Sigmoid colon (tissue), 7 donors: Measurements from ENCODE around the gene WDR37. TPM values are rescaled to one million over a fixed set of nuclear protein-coding genes. Genes with fewer than 3 reads are reported as not detected.

ENCODE experiments used
- DNase-seq: peaks from one replicate; pipeline ENCODE4 v3.0.0-alpha.2; 2019
- H3K27ac ChIP-seq, 4 donors: fragments of 200-600 bp; sonication (generic); one replicate each; pipeline ENCODE4 v1.5.1; 2016 to 2019; ENCODE audit warnings: mild to moderate bottlenecking in 1 of 4
- H3K27me3 ChIP-seq, 3 donors: fragments of 200-600 bp; sonication (generic); one replicate each; pipeline ENCODE4 v1.5.1; 2019; ENCODE audit warnings: mild to moderate bottlenecking in 1 of 3
- H3K36me3 ChIP-seq, 4 donors: fragments of 200-600 bp; sonication (generic); one replicate each; pipeline ENCODE4 v1.5.1; 2016 to 2019
- H3K4me1 ChIP-seq, 4 donors: fragments of 200-600 bp; sonication (generic); one replicate each; pipeline ENCODE4 v1.5.1; 2017 to 2019
- H3K4me3 ChIP-seq, 4 donors: fragments of 200-600 bp; sonication (generic); one replicate each; pipeline ENCODE4 v1.5.1; 2017 to 2019; ENCODE audit warnings: mild to moderate bottlenecking in 2 of 4, moderate library complexity in 1 of 4
- H3K9me3 ChIP-seq, 4 donors: fragments of 200-600 bp in 3 of 4; sonication (generic) in 3 of 4; one replicate each; pipeline versions ENCODE4 v1.5.1 to v1.6.1; 2013 to 2019
- CTCF ChIP-seq, 4 experiments: fragments of 450-650 bp in 3 of 4; fragments of 200-600 bp in 1 of 4; IDR thresholded peaks; one replicate each; pipeline ENCODE4 v1.5.1; 2016 to 2019; ENCODE audit warnings: antibody characterized with exemption in 4 of 4, mild to moderate bottlenecking in 3 of 4, moderate library complexity in 2 of 4
- EP300 ChIP-seq, 4 donors: sonication (generic); formaldehyde crosslinking; IDR thresholded peaks; one replicate each; pipeline ENCODE4 v1.6.1; 2017; ENCODE audit warnings: antibody characterized with exemption in 4 of 4
- POLR2A ChIP-seq, 2 donors: fragments of 450-650 bp; IDR thresholded peaks; one replicate each; pipeline ENCODE4 v1.6.1; 2016; ENCODE audit warnings: antibody characterized with exemption in 2 of 2, mild to moderate bottlenecking in 2 of 2, moderate library complexity in 2 of 2
- POLR2AphosphoS5 ChIP-seq, 4 donors: sonication (generic); formaldehyde crosslinking; IDR thresholded peaks; one replicate each; pipeline ENCODE4 v1.6.1; 2017; ENCODE audit warnings: antibody characterized with exemption in 4 of 4
- WGBS, 2 donors: extraction: QIAGEN DNeasy Blood & Tissue Kit; methylation state at CpG; one replicate each; pipeline ENCODE4 v1.1.7; 2013; 5-methylcytosine and 5-hydroxymethylcytosine counted together
- intact Hi-C: fragments of 100-400 bp; cut with DNase I; formaldehyde crosslinking; loops from one replicate; pipeline ENCODE4 v1.15.1; 2023
- polyA plus RNA-seq, 3 donors: library from polyadenylated mRNA; stranded (reverse); fragments of 200-250 nt; gene quantifications; one replicate each; pipeline ENCODE4 v1.2.3, GENCODE V29; 2013
- total RNA-seq, 4 donors: library from RNA; depleted of rRNA; stranded (reverse); fragments of >200 nt; gene quantifications; one replicate each; pipeline ENCODE4 v1.1.0, GENCODE V29; 2016
- donor health status: healthy with polysubstance abuse.
- donor health status: Bipolar disorder and iron deficiency.
- donor health status: healthy.

WDR37 gene
- total and polyA plus RNA-seq, 7 donors = 5.4 to 25.5 (median 10.6) TPM

GRCh38 chr10:1121271-1121970 is 65.2 kb downstream of the WDR37 start:
- H3K9me3 ChIP-seq = no peaks in the 10 kb centered on the region
- no peaks in the 10 kb centered on the region for H3K27me3 ChIP-seq
- intact Hi-C loops = no loop called here
- no peak overlapping the region for H3K27ac ChIP-seq
- no peak for TF ChIP-seq POLR2A (IDR thresholded peaks at IDR 0.05)
- no peak for TF ChIP-seq EP300 (IDR thresholded peaks at IDR 0.05)
- TF ChIP-seq CTCF (IDR thresholded peaks at IDR 0.05) = no peak
- no peak for TF ChIP-seq POLR2AphosphoS5 (IDR thresholded peaks at IDR 0.05)
- H3K4me3 ChIP-seq = no peak overlapping the region
- H3K36me3 ChIP-seq = peaks cover 10 to 89% (median 44%) of the 10 kb centered on the region in 4 donors
- 95 to 97% methylated on average over 23 of the region's 23 CpGs for WGBS, 2 donors
- DNase-seq = no peak
- no peaks in the 10 kb centered on the region for H3K4me1 ChIP-seq

- H3K27ac ChIP-seq = no peak overlapping the region
- H3K36me3 ChIP-seq = peaks cover 10 to 90% (median 38%) of the 10 kb centered on the region in 4 donors
- WGBS, 2 donors = 75 to 89% methylated on average over 6 of the region's 6 CpGs
- no peak for DNase-seq
- no peaks in the 10 kb centered on the region for H3K4me1 ChIP-seq
- no peak overlapping the region for H3K4me3 ChIP-seq
- intact Hi-C loops = no loop called here
- TF ChIP-seq EP300 (IDR thresholded peaks at IDR 0.05) (no peak), POLR2A (IDR thresholded peaks at IDR 0.05) (no peak), CTCF (IDR thresholded peaks at IDR 0.05) (no peak), POLR2AphosphoS5 (IDR thresholded peaks at IDR 0.05) (no peak)
- H3K27me3 ChIP-seq = no peaks in the 10 kb centered on the region
- H3K9me3 ChIP-seq = no peaks in the 10 kb centered on the region
Measured at GRCh38 chr10:1122349-1122748, 66.2 kb downstream of the WDR37 start.

- TF ChIP-seq POLR2A (IDR thresholded peaks at IDR 0.05) = no peak
- no peak for TF ChIP-seq POLR2AphosphoS5 (IDR thresholded peaks at IDR 0.05)
- TF ChIP-seq CTCF (IDR thresholded peaks at IDR 0.05) = no peak
- TF ChIP-seq EP300 (IDR thresholded peaks at IDR 0.05) = no peak
- no peaks in the 10 kb centered on the region for H3K9me3 ChIP-seq
Measured at GRCh38 chr10:1123198-1123597, 67.0 kb downstream of the WDR37 start.

GRCh38 chr10:1123972-1124371 is 67.8 kb downstream of the WDR37 start:
- no peaks in the 10 kb centered on the region for H3K9me3 ChIP-seq
- no peak for DNase-seq
- WGBS, 2 donors = 93 to 96% methylated on average over 12 of the region's 12 CpGs
- no peaks in the 10 kb centered on the region for H3K27me3 ChIP-seq
- H3K27ac ChIP-seq = no peak overlapping the region
- no peak overlapping the region for H3K4me3 ChIP-seq
- intact Hi-C loops = no loop called here
- TF ChIP-seq CTCF (IDR thresholded peaks at IDR 0.05) = no peak
- no peak for TF ChIP-seq POLR2A (IDR thresholded peaks at IDR 0.05)
- no peak for TF ChIP-seq POLR2AphosphoS5 (IDR thresholded peaks at IDR 0.05)
- no peak for TF ChIP-seq EP300 (IDR thresholded peaks at IDR 0.05)
- peaks cover 0 to 7% (median 0%) of the 10 kb centered on the region in 4 donors for H3K4me1 ChIP-seq
- H3K36me3 ChIP-seq = peaks cover 11 to 92% (median 34%) of the 10 kb centered on the region in 4 donors

More at GRCh38 chr10:1123198-1123597, 67.0 kb downstream of the WDR37 start:
- no peak for DNase-seq
- peaks cover 0 to 6% (median 0%) of the 10 kb centered on the region in 4 donors for H3K4me1 ChIP-seq
- peaks cover 10 to 92% (median 33%) of the 10 kb centered on the region in 4 donors for H3K36me3 ChIP-seq
- no peak overlapping the region for H3K4me3 ChIP-seq
- intact Hi-C loops = no loop called here
- WGBS, 2 donors = 83 to 86% methylated on average over 5 of the region's 5 CpGs
- no peak overlapping the region for H3K27ac ChIP-seq
- H3K27me3 ChIP-seq = no peaks in the 10 kb centered on the region
